HG02852 (cell line): ENCODE results near the gene MYOG.

Source experiments
- ATAC-seq: cut with Tn5 transposase; IDR thresholded peaks from one replicate; pipeline ENCODE4 v1.9.1; 2021; ENCODE audit warnings: mild to moderate bottlenecking, moderate library complexity; ENCODE audit not compliant: unreplicated experiment

Gene MYOG

DNA sequence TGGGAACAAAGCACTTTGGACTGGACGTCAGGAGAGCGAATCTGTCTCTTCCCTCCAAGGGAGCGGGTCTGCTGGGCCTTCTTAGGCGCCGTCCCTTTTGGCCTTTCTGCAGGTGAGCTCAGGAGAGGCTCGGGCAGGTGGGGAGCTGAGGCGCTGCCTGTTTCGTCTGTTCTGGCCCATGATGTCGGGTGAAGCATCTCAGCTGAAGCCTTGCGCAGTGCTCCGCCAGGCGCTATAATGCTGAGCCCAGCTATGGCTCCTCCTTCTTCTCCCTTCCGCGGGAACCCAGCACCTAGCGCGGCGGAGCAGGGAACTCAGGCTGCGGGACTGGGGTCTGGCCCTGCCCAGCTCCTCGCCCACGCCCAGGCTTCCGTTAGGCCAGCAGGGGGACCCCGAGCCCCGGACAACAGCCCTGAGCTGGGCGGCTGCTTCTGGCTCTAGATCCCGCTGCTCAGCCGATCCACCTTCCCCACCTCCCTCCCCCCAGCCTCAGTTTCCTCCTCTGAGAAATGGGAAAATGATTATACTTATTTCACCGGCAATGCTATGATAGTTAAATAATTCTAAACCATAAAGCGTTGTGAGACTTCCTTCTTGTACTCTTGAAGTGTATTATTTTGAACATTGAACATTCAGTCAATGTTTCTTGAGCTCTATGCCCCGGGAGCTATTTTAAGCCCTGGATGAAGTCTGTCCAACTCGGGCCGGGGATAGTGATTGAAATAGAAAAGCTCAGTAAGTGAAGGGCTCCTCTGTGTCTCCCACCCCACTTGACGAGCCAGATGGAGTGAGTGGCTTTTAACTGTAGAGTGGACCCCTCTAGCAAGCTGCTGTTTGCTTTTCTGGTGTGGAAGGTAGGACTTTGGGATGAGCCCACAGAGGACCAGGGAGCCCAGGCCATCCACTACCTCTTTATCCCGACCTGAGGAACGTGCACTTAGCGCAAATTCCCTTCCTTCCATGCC is 32.1 kb upstream of the MYOG start:
- no peak for ATAC-seq

DNA sequence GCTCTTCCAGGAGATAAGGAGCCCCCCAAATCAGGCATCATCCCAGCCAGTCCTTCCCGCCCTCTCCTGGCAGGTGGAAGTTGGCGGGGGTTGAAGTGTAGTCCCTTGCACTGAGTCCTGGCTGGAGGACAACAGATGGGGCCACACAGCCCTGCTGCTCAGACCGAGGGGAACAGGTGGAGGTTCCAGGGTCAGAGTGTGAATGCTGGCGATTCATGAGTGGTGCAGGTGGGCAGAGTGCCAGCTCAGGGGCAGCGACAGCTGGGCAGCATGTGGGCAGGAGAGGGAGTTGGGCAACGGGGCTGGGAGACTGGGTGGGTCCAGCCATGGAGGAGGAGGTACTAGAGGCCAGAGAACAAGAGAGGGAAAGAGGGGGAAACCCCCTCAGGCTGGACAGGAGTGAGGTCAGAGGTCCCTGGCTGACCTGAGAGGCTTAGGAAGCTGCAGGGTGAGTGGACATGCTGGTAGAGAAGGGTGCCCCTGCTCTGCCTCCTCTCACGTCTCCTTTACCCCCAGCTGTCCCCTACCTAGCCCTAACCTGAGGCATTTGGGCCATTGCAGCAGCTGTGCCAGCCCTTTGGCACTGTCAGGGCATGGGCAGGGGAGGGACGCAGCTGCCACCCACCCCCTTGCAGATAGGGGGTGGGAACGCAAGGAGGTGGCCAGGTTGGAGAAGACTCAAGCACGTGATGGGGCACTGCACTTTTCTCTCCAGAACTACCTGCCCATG is 30.4 kb upstream of the MYOG start:
- no peak for ATAC-seq

DNA sequence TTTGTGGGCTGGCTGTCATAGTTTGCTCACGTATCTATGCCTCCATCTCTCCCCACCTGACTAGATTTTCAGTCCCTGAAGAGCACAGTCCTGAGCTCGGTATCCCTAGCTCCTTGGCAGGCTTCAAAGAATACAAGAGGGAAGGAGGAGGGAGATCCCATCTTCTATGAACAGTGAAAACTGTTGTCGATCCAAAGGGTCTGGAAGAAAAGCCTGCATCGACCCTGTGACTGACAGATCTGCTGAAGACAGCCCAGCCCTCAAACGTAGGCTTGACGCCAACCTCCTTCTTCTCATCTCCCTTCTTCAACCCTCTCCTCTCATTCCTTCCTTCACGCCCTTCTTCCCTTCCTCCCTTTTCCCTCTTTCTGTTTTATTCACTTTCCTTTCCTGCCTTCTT is 28.4 kb upstream of the MYOG start:
- no peak for ATAC-seq

DNA sequence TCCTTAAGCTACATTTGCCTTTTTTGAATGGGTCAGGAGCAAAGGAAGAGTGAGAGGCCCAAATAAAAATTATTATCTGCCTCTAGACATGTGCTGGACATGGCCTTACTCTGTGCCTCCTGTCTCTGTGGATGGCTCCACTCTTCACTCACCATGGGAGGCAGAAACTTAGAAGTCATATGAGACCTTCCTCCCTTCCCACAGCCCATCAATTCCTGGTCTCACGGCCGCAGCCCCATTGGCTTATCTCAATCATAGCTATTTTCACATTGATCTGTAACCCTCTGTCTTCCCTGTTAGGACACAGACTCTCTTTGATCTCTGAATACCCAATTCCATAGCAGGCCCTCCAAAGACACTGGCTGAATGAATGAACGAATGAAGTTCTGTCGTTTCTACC is 27.5 kb upstream of the MYOG start:
- ATAC-seq, result no peak

DNA sequence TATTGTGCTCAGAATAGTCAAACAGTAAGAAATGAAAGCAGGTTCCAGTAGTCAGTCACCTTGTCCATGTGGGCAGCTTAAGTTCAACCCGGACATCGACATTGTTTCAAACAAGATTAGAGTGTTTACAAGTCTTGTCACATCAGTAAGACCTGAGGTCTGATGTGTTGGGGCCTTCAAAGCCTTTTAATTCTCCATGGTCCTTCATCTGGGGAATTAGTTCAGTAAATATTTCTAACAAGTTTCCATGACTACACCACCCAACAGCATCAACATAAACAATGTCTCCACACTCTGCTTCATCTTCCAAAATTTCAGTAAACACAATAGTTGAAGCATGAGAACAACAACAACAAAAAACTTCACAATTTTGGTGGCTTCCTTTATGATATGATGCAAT is 26.7 kb upstream of the MYOG start:
- ATAC-seq, result no peak

DNA sequence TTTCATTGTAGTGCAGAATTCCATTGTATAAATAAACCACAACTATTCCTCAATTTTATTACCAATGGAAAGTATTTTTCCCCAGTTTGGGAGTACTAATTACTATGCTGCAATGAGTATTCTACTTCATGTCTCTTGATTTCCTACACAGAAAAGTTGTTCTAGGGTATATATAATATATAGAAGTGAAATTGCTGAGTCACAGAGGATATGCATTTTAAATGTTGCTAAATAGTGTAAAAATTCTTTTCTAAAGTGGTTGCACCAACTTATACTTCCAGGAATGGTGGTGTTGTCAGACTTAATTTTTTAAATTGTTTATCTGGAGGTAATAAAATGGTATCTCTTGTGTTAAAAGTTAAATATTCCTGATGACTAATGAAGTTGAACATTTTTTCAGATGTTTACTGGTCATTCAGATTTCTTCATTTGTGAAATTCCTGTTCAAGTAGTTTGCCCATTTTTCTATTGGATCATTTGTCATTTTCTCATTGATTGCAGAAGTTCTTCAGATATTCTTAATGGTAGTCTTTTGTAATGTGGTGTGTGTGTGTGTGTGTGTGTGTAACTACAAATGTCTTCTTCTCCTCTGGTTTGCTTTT is 19.1 kb upstream of the MYOG start:
- no peak for ATAC-seq

DNA sequence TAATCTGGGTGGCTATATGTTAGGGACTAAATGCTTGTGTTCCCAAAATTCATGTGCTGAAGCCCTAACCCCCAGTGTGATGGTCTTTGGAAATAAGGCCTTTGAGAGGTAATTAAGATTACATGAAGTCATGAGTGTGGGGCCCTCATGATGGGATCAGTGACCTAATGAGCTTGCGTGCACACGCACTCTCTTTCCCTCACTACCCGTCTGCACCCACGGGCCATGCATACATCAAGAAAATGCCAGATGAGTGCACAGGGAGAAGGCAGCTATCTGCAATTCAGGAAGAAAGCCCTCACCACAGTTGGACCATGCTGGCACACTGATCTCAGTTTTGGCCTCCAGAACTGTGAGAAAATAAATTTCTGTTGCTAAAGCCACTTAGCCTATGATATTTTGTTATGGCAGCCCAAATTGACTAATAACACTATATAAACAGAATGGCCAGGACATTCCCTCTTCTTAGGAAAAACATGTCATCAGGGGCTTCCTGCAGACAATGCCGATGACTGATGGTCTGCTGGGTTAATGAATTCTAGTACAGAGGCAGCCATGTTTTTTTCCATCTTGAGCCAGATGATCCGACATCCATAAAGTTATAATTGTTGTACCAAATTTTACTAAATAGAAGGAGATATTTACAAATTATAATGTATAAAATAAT is 18.1 kb upstream of the MYOG start:
- ATAC-seq, result no peak

- ATAC-seq, result no peak
Measured at GRCh38 chr1:203103216-203103615, 17.4 kb upstream of the MYOG start.

DNA sequence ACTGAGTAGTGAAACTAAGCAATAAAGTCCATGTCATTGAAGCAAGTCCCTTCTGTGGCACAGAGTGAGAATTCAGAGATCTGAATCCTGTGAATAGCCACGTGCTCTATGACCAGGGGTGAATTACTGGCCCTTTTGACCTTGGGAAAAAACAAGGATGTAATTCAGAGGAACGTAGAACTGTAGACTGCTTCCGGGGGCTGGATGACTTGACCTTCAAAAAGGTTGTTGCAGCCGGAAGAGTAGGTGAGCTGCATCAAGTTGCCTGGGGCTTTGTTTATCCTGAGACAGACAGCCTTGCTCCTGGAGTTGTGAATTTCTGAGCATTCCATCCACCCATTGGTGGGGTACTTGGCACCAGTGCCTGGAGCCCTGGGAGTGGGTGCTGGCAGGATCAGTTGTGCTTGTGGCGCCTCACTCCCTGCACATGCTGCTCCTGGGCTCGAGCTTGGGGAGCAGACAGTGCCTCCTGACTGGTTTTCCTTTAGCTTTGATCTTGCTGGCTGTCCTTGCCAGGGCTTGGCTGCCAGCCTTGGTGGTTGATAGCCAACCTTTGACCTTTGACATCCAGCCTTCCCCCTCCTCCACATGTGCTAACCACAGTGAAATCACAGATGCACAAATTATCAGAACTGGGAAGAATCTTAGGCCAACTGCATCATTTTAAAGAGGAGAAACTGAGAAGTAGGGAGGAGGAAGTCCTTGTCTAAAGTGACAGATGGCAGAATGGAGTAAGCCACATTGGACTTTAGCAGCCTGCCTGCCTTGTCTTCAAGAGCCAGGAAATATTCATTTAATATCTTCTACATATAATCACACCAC is 16.2 kb upstream of the MYOG start:
- no peak for ATAC-seq

- no peak for ATAC-seq
Measured at GRCh38 chr1:203100516-203100869, 14.7 kb upstream of the MYOG start.

GRCh38 chr1:203099805-203100515 is 14.1 kb upstream of the MYOG start:
- no peak for ATAC-seq

GRCh38 chr1:203098914-203099520 is 13.2 kb upstream of the MYOG start:
- no peak for ATAC-seq

DNA sequence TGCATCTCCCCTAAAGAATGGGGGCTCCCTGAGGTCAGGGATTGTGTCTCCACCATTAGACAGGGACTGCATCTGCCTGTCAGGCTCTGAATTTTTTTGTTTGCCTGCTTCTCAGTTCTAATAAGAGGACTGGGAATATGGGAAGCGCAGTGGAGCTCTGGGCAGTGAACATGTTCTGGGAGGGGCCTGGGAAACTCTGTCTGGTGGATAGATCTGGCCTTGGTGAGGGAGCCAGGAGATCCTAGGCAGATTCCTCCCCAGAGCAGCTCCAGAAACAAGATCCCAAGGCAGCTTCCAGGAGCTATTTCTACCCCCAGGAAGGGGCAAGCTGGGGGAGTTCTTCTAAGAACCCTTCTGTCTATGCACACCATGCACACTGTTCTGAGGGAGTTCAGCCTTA is 12.6 kb upstream of the MYOG start:
- ATAC-seq, result no peak

DNA sequence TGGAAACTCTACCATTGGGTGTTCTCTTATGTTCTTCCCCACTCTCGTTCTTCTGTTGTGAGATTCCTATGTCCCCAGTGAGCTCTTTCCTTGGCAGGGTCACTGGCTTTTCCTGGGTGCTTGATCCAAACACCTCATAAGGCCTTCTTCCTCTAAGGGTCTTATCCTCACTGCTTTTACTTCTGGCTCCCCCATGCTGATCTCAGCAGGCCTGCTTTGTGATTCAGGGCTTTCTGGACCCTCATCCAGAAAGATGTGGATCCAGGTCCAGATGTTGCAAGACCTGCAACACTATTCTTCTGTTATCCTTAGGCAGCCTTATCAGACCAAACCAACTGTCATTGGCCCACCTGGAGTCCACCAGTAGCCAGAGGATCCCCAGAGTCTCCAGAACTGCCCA is 11.2 kb upstream of the MYOG start:
- no peak for ATAC-seq

- no peak for ATAC-seq
Measured at GRCh38 chr1:203096566-203096965, 10.8 kb upstream of the MYOG start.

DNA sequence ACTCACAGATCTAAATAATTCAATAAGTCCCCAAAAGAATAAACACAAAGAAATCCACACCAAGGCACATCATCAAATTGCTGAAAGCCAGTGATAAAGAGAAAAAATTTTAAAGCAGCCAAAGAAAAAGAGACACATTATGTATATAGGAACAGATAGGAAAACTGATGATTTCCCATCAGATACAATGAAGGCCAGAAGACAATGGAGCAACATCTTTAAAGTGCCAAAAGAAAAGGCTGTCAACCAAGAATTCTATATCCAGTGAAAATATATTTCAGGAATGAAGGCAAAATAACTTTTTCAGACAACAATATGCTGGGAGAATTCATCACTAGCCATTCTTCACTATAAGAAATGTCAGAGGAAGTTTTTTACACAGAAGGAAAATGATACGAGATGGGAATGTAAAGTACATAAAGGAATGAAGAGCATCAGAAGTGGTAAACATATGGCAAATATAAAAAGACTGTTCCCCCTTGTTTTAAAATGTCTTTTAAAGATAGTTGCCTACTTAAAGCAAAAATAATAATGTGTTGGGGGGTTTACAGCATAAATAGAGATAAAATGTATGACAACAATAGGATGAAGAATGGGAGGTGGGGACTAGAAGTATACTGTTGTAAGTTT is 9.4 kb upstream of the MYOG start:
- no peak for ATAC-seq

DNA sequence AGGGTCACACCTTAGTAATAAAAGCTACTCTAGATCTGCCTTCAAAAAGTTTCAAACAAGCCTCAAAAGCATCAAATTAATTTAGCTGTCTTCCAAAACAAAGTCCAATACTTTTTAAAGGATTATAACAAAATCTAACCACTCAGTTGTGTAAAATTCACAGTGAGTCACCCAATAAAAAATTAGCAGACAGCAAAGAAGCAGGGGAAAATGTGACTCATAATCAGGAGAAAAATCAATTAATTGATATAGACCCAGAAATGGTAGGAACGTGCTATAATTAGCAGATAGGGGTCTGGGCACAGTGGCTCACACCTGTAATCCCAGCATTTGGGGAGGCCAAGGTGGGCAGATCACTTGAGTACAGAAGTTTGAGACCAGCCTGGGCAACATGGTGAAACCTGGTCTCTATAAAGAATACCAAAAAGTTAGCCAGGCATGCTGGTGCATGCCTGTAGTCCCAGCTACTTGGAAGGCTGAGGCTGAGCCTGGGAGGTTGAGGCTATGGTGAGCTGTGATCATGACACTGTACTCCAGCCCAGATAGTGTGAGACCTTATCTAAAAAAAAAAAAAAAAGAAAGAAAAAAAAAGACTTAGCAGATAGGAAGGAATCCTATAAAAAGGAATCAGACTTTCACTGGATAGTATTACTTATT is 8.1 kb upstream of the MYOG start:
- no peak for ATAC-seq

DNA sequence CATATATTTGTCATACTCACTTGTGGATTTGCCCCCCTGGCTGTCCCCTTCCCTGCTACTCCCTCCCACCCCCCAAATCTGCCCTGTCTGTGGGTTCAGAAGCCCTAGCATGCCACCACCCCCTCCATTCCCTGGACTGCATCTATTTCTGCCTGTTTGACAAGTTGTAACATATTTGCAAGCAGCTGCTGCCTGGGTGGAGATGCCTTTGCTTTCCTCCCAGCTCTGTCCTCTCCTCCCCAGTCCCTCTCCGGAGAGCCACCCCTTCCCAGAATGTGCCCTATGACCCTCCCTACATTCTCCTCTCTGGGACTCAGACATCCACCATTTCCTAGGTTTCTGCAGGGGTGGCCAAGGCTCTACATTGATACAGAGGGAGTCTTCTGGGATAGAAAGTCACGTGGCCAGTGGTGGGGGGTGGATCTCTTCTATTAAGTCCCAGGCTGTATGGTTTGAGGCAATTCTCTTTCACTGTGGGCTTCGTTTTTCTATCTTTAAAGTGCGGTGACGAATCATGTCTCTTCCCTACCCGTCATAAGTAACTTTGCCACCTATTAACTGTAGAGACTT is 6.0 kb upstream of the MYOG start:
- no peak for ATAC-seq
